SK-N-SH (cell line): Measurements from ENCODE around the gene KRTAP12-1.

Source experiments
- CHD2 ChIP-seq: fragments of 150-350 bp; IDR thresholded peaks from 2 replicates; pipeline ENCODE4 v1.6.1; 2018; ENCODE audit warnings: low read length; ENCODE audit not compliant: partially characterized antibody
- TEAD4 ChIP-seq: IDR thresholded peaks from 2 replicates; pipeline ENCODE4 v1.4.0; 2012; ENCODE audit warnings: mild to moderate bottlenecking, borderline replicate concordance; ENCODE audit not compliant: insufficient read depth

- TF ChIP-seq CHD2 (no peak), TEAD4 (no peak)
Observed at GRCh38 chr21:44681152-44681551, 811 bp downstream of the KRTAP12-1 start.
